D721Med (cell line): Measurements from ENCODE around the gene TBCA.

Experiments
- DNase-seq: peaks from one replicate; pipeline ENCODE4 v3.0.0; 2011; ENCODE audit warnings: low spot score; ENCODE audit not compliant: insufficient read length
- FAIRE-seq: peaks from 2 replicates; lab custom pipeline; 2011; peaks lifted over from hg19 to GRCh38; lab: Jason Lieb, UNC
- CTCF ChIP-seq: IDR thresholded peaks from 2 replicates; pipeline ENCODE4 v1.5.1; 2012; ENCODE audit warnings: mild to moderate bottlenecking, control low read depth; ENCODE audit not compliant: insufficient read depth; ENCODE audit errors: missing control alignments

TBCA gene

GRCh38 chr5:77693913-77694312 lies 82.2 kb downstream of the TBCA start:
- no peak for DNase-seq
- TF ChIP-seq CTCF: no peak
- FAIRE-seq: no peak

- FAIRE-seq (no peak), DNase-seq (no peak)
- TF ChIP-seq CTCF: no peak
These were observed 92.9 kb downstream of the TBCA start for GRCh38 chr5:77683171-77683732.

- no peak for TF ChIP-seq CTCF
These were observed 105.6 kb downstream of the TBCA start for GRCh38 chr5:77670526-77670925.

GRCh38 chr5:77669677-77670076 lies 106.5 kb downstream of the TBCA start:
- FAIRE-seq: no peak
- no peak for DNase-seq

More at GRCh38 chr5:77670526-77670925, 105.6 kb downstream of the TBCA start:
- FAIRE-seq: no peak
- no peak for DNase-seq

GRCh38 chr5:77663090-77663863 lies 112.9 kb downstream of the TBCA start:
- TF ChIP-seq CTCF: no peak
- DNase-seq: no peak
- FAIRE-seq: no peak

More at GRCh38 chr5:77669677-77670076, 106.5 kb downstream of the TBCA start:
- TF ChIP-seq CTCF: no peak

GRCh38 chr5:77662635-77663034 lies 113.5 kb downstream of the TBCA start:
- DNase-seq (no peak), FAIRE-seq (no peak)

More at GRCh38 chr5:77662635-77663034, 113.5 kb downstream of the TBCA start:
- TF ChIP-seq CTCF: no peak
